C4-2B (cell line): ENCODE results near the gene MATCAP1.
A peak's percentile ranks its signal among the peaks of the same experiment; 100 is the strongest.

ENCODE experiments used
- H3K27ac ChIP-seq: fragments of 450-650 bp; 2 replicates; pipeline ENCODE4 v1.5.1; 2017
- ZFX ChIP-seq: fragments of 450-650 bp; IDR thresholded peaks from 2 replicates; pipeline ENCODE4 v1.6.1; 2017
- TF ChIP-seq, protein P1 (sequence below): fragments of 450-650 bp; conservative IDR thresholded peaks from 2 replicates; pipeline ENCODE4 v1.5.1; 2017; ENCODE audit warnings: mild to moderate bottlenecking

Gene MATCAP1

DNA sequence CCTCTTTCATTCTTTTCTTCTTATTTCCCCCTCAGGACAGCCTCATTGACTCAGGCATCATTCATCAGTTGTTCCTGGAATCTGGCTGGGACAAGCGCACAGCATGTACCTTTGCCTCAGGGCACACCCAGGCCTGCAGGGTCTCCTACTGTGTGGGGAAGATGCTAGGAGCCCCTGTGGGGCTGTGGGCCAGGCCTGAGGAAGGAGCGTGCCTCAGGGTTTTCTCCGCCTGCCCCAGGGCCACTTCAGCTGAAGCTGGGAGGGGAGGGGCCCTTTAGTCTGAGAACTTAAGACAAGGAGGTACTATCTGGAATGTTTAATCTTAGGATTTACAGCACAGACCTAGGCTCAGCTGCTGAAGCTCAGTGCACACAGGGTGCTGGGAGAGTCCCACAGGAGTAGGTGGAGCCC lies 23.1 kb upstream of the MATCAP1 start:
- no peak for TF ChIP-seq ZFX
- TF ChIP-seq, protein P1, sequence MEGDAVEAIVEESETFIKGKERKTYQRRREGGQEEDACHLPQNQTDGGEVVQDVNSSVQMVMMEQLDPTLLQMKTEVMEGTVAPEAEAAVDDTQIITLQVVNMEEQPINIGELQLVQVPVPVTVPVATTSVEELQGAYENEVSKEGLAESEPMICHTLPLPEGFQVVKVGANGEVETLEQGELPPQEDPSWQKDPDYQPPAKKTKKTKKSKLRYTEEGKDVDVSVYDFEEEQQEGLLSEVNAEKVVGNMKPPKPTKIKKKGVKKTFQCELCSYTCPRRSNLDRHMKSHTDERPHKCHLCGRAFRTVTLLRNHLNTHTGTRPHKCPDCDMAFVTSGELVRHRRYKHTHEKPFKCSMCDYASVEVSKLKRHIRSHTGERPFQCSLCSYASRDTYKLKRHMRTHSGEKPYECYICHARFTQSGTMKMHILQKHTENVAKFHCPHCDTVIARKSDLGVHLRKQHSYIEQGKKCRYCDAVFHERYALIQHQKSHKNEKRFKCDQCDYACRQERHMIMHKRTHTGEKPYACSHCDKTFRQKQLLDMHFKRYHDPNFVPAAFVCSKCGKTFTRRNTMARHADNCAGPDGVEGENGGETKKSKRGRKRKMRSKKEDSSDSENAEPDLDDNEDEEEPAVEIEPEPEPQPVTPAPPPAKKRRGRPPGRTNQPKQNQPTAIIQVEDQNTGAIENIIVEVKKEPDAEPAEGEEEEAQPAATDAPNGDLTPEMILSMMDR, result no peak
- H3K27ac ChIP-seq, result peak overlapping the region; percentile 34

DNA sequence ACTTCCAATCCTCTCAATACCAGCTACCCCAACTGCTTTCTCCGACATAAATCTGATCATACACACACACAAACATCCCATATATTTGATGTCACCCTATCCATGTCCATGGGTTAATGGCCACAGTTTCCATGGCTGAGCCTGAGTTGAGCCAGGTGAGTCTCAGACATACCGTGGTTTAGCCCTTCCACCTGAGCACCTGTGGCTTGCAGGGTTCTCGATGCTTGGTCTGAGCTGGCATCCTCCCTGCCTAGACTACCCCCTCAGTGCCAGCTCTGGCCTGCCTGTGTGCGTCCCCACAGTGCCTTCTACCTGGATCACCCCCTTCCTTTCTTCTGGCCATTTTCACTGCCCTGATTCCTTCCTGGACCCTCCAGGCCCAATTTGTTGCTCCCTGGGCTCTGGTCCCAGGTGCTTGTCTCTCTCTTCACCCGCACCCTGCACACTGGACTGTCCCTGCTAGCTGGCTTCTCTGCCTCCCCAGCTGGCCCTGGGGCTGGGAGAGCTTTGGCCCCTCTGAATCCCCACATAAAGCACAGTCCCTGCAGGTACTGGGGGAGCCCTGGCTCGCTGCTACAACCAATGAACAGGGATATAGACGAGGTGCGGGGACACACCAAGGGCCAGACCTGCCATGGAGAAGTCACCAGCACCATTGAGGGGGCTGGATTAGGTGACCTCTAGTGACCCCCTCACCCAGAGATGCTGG lies 22.5 kb upstream of the MATCAP1 start:
- TF ChIP-seq ZFX, result no peak
- TF ChIP-seq, protein P1, result no peak
- H3K27ac ChIP-seq, result peak overlapping the region; percentile 34; the same call in 1 of the 2 replicates

DNA sequence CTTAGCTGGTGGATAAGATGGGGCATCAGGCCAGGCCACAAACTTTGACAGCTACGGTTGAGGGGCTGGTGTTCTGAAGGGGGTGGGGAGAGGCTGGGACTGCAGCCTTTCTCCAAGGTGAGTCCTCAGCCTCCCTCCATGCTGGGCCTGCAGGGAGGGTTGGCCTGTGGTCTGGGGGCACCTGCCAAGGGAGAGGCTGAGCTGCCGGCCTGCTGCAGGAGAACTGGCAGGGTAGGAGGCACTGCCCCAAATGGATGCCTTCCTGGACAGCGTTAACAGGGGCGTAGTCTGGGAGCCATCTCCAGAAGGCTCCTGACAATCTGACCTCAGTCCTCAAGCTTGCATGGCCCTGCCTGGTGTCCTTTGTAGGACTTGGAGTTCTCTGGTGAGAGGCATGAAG lies 20.3 kb upstream of the MATCAP1 start:
- TF ChIP-seq ZFX, result no peak
- TF ChIP-seq, protein P1, result no peak
- H3K27ac ChIP-seq, result no peak overlapping the region

DNA sequence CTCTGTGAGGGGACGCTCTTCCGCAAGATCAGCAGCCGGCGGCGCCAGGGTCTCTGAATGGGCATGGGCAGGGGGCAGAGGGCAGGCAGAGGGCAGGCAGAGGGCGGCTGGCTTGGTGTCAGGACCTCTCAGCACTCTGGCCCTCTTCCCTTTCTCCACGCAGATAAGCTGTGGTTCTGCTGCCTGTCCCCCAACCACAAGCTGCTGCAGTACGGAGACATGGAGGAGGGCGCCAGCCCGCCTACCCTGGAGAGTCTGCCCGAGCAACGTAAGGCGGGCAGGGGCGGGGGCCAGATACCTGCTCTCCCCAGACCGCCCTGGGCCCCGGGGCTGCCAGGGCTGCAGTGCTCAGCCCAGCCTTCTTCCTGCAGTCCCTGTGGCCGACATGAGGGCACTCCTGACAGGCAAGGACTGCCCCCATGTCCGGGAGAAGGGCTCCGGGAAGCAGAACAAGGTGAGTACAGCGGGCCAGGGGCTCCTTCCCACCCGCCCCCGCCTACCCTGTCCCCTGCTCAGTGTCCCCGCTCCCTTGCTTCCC lies 19.3 kb upstream of the MATCAP1 start:
- TF ChIP-seq ZFX, result no peak
- TF ChIP-seq, protein P1, result no peak
- no peak overlapping the region for H3K27ac ChIP-seq

DNA sequence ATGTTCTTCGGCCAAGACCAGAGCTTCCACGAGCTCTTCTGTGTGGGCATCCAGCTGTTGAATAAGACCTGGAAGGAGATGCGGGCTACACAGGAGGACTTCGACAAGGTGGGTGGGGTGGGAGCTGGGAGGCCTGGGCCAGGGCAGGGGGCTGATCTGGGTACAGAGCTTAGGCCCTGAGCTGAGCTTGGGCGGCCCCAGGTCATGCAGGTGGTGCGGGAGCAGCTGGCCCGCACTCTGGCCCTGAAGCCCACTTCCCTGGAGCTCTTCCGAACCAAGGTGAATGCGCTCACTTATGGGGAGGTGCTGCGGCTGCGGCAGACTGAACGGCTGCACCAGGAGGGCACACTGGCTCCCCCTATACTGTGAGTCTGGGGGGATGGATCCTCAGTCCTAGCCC lies 18.7 kb upstream of the MATCAP1 start:
- no peak overlapping the region for H3K27ac ChIP-seq
- TF ChIP-seq, protein P1, result no peak
- TF ChIP-seq ZFX, result no peak

DNA sequence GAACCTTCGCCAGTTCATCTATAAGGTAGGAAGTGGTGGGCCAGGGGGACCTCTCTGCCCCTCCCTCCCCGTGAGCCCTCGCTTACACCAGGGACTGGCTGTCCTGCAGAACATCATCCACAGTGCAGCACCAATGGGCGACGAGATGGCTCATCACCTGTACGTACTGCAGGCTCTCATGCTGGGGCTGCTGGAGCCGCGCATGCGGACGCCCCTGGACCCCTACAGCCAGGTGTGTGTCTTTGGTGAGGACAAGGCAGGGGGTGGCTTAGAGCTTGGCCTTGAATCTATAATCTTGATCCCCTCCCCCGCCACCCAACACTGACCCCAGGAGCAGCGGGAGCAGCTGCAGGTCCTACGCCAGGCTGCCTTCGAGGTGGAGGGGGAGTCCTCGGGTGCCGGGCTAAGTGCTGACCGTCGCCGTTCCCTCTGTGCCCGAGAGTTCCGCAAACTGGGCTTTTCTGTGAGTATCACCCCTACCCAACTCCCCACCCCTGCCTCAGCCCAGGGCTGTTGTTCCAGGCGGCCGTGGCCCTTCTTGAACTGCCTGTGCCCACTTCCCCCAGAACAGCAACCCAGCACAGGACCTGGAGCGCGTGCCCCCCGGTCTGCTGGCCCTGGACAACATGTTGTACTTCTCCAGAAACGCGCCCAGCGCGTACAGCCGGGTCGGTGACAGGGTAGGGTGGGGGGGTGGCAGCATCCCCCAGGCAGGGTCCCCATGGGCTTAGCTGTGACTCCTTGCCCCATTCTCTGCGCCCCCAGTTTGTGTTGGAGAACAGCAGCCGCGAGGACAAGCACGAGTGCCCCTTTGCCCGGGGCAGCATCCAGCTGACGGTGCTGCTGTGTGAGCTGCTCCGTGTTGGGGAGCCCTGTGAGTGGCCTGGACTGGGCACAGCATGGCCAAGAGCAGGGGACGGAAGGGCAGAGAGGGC lies 17.9 kb upstream of the MATCAP1 start:
- TF ChIP-seq, protein P1, result no peak
- no peak for TF ChIP-seq ZFX
- H3K27ac ChIP-seq, result no peak overlapping the region

DNA sequence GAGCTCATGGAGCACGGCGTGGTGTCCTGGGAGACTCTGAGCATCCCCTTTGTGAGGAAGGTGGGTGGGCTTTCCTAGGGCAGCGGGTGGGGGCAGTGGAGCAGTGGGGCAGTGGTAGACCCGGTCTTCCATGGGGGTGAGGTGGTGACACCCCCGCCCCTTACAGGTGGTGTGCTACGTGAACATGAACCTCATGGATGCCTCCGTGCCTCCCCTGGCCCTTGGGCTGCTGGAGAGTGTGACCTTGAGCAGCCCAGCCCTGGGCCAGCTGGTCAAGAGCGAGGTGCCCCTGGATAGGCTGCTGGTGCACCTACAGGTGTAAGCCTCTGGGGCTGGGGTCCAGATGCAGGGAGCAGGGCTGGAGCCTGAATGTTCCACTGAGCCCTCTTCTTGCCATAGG lies 16.7 kb upstream of the MATCAP1 start:
- H3K27ac ChIP-seq, result peak overlapping the region; percentile 84; the same call in 1 of the 2 replicates
- no peak for TF ChIP-seq ZFX
- TF ChIP-seq, protein P1, result no peak
